OCI-LY7 (cell line): ENCODE measurements around the gene ULBP1. TPM values are rescaled to one million over a fixed set of nuclear protein-coding genes. Genes with fewer than 3 reads are reported as not detected.
"Not testable (repeated sequence)": the region's sequence is repeated elsewhere in the genome, so short reads cannot be mapped to it uniquely, and the experiment has no call there.

Source experiments
- BruUV-seq: library from RNA; stranded (reverse); fragments of 400-500 nt; replicated peaks from 2 replicates; lab custom pipeline; 2021; lab: Mats Ljungman, UMichigan
- CTCF ChIA-PET: fragments of 300-600 bp; sonication (Branson Sonifier 250); formaldehyde crosslinking; loops from one replicate; lab custom pipeline; 2022; ENCODE audit warnings: antibody characterized with exemption; ENCODE audit not compliant: unreplicated experiment; lab: Charles Lee
- POLR2A ChIA-PET: fragments of 300-600 bp; sonication (Branson Sonifier 250); formaldehyde crosslinking; loops from one replicate; lab custom pipeline; 2022; ENCODE audit warnings: antibody characterized with exemption; lab: Charles Lee
- DNase-seq: peaks from one replicate; pipeline ENCODE4 v3.0.0-alpha.2; 2015; ENCODE audit warnings: low spot score
- H2AFZ ChIP-seq: fragments of 200-600 bp; sonication (generic), shearing (Covaris generic); 2 replicates; pipeline ENCODE4 v1.6.1; 2014; ENCODE audit warnings: mild to moderate bottlenecking, antibody characterized with exemption, low read length, moderate library complexity
- H3K27ac ChIP-seq: fragments of 200-600 bp; sonication (generic); 2 replicates; pipeline ENCODE4 v1.5.1; 2014; ENCODE audit warnings: mixed run types, low read depth, mild to moderate bottlenecking, moderate library complexity, low read length, inconsistent platforms; ENCODE audit not compliant: poor library complexity, severe bottlenecking
- H3K36me3 ChIP-seq: fragments of 200-600 bp; sonication (generic); 2 replicates; pipeline ENCODE4 v1.6.1; 2014; ENCODE audit warnings: mild to moderate bottlenecking, antibody characterized with exemption, low read length, moderate library complexity, mixed read lengths; ENCODE audit not compliant: insufficient read depth
- H3K4me1 ChIP-seq: fragments of 200-600 bp; sonication (generic); 2 replicates; pipeline ENCODE4 v1.5.1; 2014; ENCODE audit warnings: mild to moderate bottlenecking, low read length; ENCODE audit not compliant: insufficient read depth, poor library complexity, severe bottlenecking
- H3K4me2 ChIP-seq: fragments of 200-600 bp; sonication (generic); 2 replicates; pipeline ENCODE4 v1.6.1; 2014; ENCODE audit warnings: mild to moderate bottlenecking, low read length
- H3K4me3 ChIP-seq: fragments of 200-600 bp; sonication (generic); 2 replicates; pipeline ENCODE4 v1.5.1; 2014; ENCODE audit warnings: mild to moderate bottlenecking, low read depth, low read length; ENCODE audit not compliant: poor library complexity, severe bottlenecking
- H3K79me2 ChIP-seq: fragments of 200-600 bp; sonication (generic); 2 replicates; pipeline ENCODE4 v1.6.1; 2016; ENCODE audit warnings: low read depth, mild to moderate bottlenecking, low read length, moderate library complexity, mixed read lengths; ENCODE audit not compliant: insufficient read depth
- H3K9me2 ChIP-seq: fragments of 200-600 bp; sonication (generic); 2 replicates; pipeline ENCODE4 v1.6.1; 2016; ENCODE audit warnings: mild to moderate bottlenecking, low read length, mixed read lengths; ENCODE audit not compliant: insufficient read depth
- H3K9me3 ChIP-seq: fragments of 200-600 bp; sonication (generic); 2 replicates; pipeline ENCODE4 v1.6.1; 2014; ENCODE audit warnings: mild to moderate bottlenecking, mixed run types, low read length, mixed read lengths
- H4K20me1 ChIP-seq: fragments of 200-600 bp; sonication (generic); 2 replicates; pipeline ENCODE4 v1.6.1; 2014; ENCODE audit warnings: mild to moderate bottlenecking, antibody characterized with exemption, low read length, moderate library complexity, mixed read lengths; ENCODE audit not compliant: insufficient read depth
- EZH2phosphoT487 ChIP-seq: fragments of 200-600 bp; sonication (generic); IDR thresholded peaks from 2 replicates; pipeline ENCODE4 v1.6.1; 2018; ENCODE audit warnings: low read depth, borderline replicate concordance, mild to moderate bottlenecking, mixed run types, antibody characterized with exemption, low read length, moderate library complexity, mixed read lengths
- intact Hi-C: fragments of 100-400 bp; cut with micrococcal nuclease; formaldehyde crosslinking; loops from one replicate; pipeline ENCODE4 v1.10.0; 2022; ENCODE audit not compliant: unreplicated experiment
- total RNA-seq, 2 experiments: library from RNA; depleted of rRNA in 1 of 2; stranded (reverse); fragments of >200 nt in 1 of 2; shearing (Covaris generic) in 1 of 2; gene quantifications; 2 replicates each; pipeline ENCODE4 v1.2.3, GENCODE V29; 2014 to 2022
- TF ChIP-seq, protein P1 (sequence below): fragments of 200-600 bp; sonication (generic); conservative IDR thresholded peaks from 2 replicates; pipeline ENCODE4 v1.5.1; 2014; ENCODE audit warnings: mild to moderate bottlenecking, antibody characterized with exemption, low read length, moderate library complexity, mixed read lengths

Gene ULBP1
- total RNA-seq, 2 experiments from 2014 or later, result 0.79 to 2.3 TPM

- H3K27ac ChIP-seq, result no peak overlapping the region
- intact Hi-C loops, result no loop called here
- no peak overlapping the region for H2AFZ ChIP-seq
- H3K36me3 ChIP-seq, result no peaks in the 10 kb centered on the region
- POLR2A ChIA-PET, result no interaction called here
- no TSS peak for BruUV-seq
- no peak overlapping the region for H3K4me3 ChIP-seq
- H3K4me2 ChIP-seq, result no peak overlapping the region
- no peaks in the 10 kb centered on the region for H3K9me2 ChIP-seq
- no peaks in the 10 kb centered on the region for H3K79me2 ChIP-seq
- no peaks in the 10 kb centered on the region for H3K9me3 ChIP-seq
- no peaks in the 10 kb centered on the region for H3K4me1 ChIP-seq
- H4K20me1 ChIP-seq, result no peaks in the 10 kb centered on the region
- CTCF ChIA-PET, result no interaction called here
- TF ChIP-seq, protein P1, sequence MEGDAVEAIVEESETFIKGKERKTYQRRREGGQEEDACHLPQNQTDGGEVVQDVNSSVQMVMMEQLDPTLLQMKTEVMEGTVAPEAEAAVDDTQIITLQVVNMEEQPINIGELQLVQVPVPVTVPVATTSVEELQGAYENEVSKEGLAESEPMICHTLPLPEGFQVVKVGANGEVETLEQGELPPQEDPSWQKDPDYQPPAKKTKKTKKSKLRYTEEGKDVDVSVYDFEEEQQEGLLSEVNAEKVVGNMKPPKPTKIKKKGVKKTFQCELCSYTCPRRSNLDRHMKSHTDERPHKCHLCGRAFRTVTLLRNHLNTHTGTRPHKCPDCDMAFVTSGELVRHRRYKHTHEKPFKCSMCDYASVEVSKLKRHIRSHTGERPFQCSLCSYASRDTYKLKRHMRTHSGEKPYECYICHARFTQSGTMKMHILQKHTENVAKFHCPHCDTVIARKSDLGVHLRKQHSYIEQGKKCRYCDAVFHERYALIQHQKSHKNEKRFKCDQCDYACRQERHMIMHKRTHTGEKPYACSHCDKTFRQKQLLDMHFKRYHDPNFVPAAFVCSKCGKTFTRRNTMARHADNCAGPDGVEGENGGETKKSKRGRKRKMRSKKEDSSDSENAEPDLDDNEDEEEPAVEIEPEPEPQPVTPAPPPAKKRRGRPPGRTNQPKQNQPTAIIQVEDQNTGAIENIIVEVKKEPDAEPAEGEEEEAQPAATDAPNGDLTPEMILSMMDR, result no peak
- no peak for TF ChIP-seq EZH2phosphoT487
- DNase-seq, result no peak
Measured at GRCh38 chr6:149917679-149918078, 46.1 kb upstream of the ULBP1 start.

DNA sequence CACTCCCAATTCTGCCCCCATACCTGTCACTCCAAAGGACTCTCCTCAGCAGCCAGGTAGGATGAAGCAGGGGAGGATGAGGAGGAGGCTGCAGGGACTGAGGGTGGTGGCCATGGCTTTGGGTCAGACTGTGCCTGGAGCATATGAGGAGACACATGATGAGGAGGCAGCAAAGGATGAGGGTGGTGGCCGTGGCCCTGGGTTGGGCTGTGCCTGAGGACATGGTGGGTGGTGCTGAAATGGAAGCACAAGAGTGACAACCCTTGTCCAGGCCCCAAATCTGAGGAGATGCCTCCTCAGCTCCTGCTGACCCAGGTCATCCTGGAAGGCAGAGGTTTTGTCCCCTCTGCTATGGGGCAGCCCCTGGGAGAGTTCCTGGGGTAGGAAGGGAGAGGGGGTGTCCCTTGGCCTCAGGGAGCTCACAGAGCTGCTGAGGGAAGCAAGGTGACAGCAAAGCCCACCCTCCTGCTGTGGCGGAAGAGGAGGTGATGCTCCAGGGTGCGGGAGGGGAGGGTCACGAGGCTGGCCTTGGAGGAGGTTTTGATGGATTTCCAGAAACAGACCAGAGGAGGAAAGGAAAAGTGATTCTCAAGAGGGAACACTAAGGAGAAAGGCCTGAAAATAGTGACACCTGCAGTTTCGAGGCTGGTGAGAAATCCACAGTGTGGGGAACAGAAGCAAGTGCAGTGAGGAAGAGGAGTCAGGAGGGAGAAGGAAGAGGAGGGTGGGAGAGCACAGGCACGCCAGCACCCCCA lies 45.4 kb upstream of the ULBP1 start:
- Histone ChIP-seq H3K9me2 (no peaks in the 10 kb centered on the region), H3K4me2 (no peak overlapping the region), H3K9me3 (no peaks in the 10 kb centered on the region), H2AFZ (no peak overlapping the region), H3K4me1 (peaks cover 2% of the 10 kb centered on the region), H4K20me1 (no peaks in the 10 kb centered on the region), H3K27ac (no peak overlapping the region), H3K4me3 (no peak overlapping the region), H3K79me2 (no peaks in the 10 kb centered on the region), H3K36me3 (no peaks in the 10 kb centered on the region)
- CTCF ChIA-PET, result no interaction called here
- BruUV-seq, result no TSS peak
- TF ChIP-seq, protein P1, result no peak
- TF ChIP-seq EZH2phosphoT487, result no peak
- intact Hi-C loops, result no loop called here
- POLR2A ChIA-PET, result no interaction called here
- DNase-seq, result no peak

GRCh38 chr6:149919126-149919833 lies 44.5 kb upstream of the ULBP1 start:
- POLR2A ChIA-PET, H3K4me2 ChIP-seq, intact Hi-C loops, H3K4me3 ChIP-seq, CTCF ChIA-PET, BruUV-seq, H3K36me3 ChIP-seq, DNase-seq, H3K9me3 ChIP-seq, H3K79me2 ChIP-seq, H3K9me2 ChIP-seq, H3K27ac ChIP-seq, H2AFZ ChIP-seq, H4K20me1 ChIP-seq, H3K4me1 ChIP-seq: not testable (repeated sequence)
